ENCODE results near the gene BRME1. TPM values are rescaled to one million over a fixed set of nuclear protein-coding genes. Genes with fewer than 3 reads are reported as not detected.

BRME1 gene
- total RNA-seq, 4 donors from 2014 or later: 0.19 to 1.0 (median 0.56) TPM

DNA sequence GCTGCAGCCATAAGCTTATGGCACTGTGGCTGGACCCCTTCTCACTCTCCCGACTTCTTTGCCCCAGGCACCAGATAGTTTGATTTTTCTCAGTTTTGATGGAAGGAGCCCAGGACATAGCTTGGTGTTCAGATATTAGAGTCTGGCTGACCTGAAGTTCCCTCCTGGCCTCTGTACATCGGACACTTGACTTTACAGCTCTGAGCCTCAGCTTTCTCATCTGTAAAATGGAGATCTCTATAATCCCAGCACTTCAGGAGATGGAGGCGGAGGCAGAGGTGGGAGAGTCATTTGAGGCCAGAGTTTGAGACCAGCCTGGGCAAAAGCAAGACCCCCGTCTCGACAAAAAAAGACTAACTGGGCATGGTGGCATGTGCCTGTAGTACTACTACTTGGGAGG, 993 bp upstream of the BRME1 start:
- peak overlapping the region in 1 of 4 donors; percentile 76 for H3K27ac ChIP-seq

DNA sequence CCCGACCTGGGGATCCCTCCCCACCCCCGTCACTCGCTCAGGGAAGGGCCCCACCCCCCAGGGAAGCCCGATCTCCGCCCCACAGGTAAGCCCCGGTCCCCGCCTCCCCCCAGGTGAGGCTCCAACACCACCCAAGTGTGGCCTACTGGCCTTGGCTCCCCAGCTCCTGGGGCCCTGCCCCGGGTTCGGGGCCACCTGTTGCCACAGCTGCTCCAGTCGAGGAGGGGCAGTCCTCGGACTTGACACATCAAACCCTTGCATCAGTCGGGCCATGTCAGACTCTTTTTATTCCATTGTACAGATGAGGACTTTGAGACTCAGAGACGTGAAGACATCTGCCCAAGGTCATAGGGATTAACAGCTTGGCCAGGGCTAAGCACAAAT, 596 bp upstream of the BRME1 start:
- no peaks in the 10 kb centered on the region for H3K9me3 ChIP-seq
- in situ Hi-C loops (cut with MboI; ENCODE audit: low sequenced_read_pairs in 4 of 4) (no loop called here), intact Hi-C loops (cut with DNase I; ENCODE audit: low total_unique reads) (loop anchor here (2.0 kb wide), 2 partner anchors 26 to 100 kb away; partner anchors contain the start of gene RFX1)
- TF ChIP-seq POLR2A (IDR thresholded peaks at IDR 0.05): no peak
- TF ChIP-seq, protein P1, sequence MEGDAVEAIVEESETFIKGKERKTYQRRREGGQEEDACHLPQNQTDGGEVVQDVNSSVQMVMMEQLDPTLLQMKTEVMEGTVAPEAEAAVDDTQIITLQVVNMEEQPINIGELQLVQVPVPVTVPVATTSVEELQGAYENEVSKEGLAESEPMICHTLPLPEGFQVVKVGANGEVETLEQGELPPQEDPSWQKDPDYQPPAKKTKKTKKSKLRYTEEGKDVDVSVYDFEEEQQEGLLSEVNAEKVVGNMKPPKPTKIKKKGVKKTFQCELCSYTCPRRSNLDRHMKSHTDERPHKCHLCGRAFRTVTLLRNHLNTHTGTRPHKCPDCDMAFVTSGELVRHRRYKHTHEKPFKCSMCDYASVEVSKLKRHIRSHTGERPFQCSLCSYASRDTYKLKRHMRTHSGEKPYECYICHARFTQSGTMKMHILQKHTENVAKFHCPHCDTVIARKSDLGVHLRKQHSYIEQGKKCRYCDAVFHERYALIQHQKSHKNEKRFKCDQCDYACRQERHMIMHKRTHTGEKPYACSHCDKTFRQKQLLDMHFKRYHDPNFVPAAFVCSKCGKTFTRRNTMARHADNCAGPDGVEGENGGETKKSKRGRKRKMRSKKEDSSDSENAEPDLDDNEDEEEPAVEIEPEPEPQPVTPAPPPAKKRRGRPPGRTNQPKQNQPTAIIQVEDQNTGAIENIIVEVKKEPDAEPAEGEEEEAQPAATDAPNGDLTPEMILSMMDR (IDR thresholded peaks at IDR 0.05 in 4 of 5, conservative IDR thresholded peaks at IDR 0.05 in 1 of 5): no peak
- DNase-seq (peak in 1 of 2 donors; percentile 32), ATAC-seq (peak; percentile 39 to 60)
- peaks cover 8 to 12% of the 10 kb centered on the region in 2 donors for H3K4me1 ChIP-seq
- no peaks in the 10 kb centered on the region for H3K27me3 ChIP-seq
- peak overlapping the region; percentile 72 to 96 (median 90) for H3K4me3 ChIP-seq
- peaks cover 0 to 6% of the 10 kb centered on the region in 2 donors for H3K36me3 ChIP-seq
- H3K27ac ChIP-seq: peak overlapping the region; percentile 75 to 86 (median 76)

More for the DNA sequence above, 993 bp upstream of the BRME1 start:
- H3K9me3 ChIP-seq: no peaks in the 10 kb centered on the region
- intact Hi-C loops (cut with DNase I; ENCODE audit: low total_unique reads): loop anchor here (2.0 kb wide), 2 partner anchors 26 to 100 kb away; partner anchors contain the start of gene RFX1
- in situ Hi-C loops (cut with MboI; ENCODE audit: low sequenced_read_pairs in 4 of 4): no loop called here
- no peaks in the 10 kb centered on the region for H3K27me3 ChIP-seq
- no peak for TF ChIP-seq POLR2A (IDR thresholded peaks at IDR 0.05)
- TF ChIP-seq, protein P1 (IDR thresholded peaks at IDR 0.05 in 4 of 5, conservative IDR thresholded peaks at IDR 0.05 in 1 of 5): no peak
- no peak for ATAC-seq
- H3K4me1 ChIP-seq: peaks cover 8 to 12% of the 10 kb centered on the region in 2 donors
- peak overlapping the region; percentile 72 to 96 (median 90) for H3K4me3 ChIP-seq
- DNase-seq: no peak
- H3K36me3 ChIP-seq: peaks cover 0 to 7% of the 10 kb centered on the region in 2 donors

DNA sequence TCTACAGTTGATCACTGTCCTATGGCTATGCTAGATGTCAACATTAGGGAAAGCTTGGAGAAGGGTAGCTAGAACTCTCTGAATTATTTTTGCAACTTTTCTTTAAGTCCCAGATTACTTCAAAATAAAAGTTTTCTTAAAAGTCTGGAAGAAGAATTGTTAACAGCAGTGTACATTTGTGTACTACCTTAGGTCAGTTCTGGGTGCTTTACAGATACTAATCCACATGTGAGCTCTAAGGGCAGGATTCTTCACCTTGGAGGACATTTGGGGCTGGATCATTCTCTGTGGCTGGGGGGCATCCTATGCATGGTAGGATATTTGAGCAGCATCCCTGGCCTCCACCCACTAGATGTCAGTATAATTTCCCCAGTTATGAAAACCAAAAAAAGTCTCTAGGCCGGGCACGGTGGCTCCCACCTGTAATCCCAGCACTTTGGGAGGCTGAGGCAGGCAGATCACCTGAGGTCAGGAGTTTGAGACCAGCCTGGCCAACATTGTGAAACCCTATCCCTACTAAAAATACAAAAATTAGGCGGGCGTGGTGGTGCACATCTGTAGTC, 2.8 kb downstream of the BRME1 start:
- no peaks in the 10 kb centered on the region for H3K36me3 ChIP-seq
- H3K9me3 ChIP-seq: no peaks in the 10 kb centered on the region
- no peaks in the 10 kb centered on the region for H3K27me3 ChIP-seq
- intact Hi-C loops (cut with DNase I; ENCODE audit: low total_unique reads) (no loop called here), in situ Hi-C loops (cut with MboI; ENCODE audit: low sequenced_read_pairs in 4 of 4) (no loop called here)
- DNase-seq: no peak
- ATAC-seq: no peak
- H3K27ac ChIP-seq: no peak overlapping the region
- H3K4me3 ChIP-seq: no peak overlapping the region
- peaks cover 8 to 12% of the 10 kb centered on the region in 2 donors for H3K4me1 ChIP-seq
- TF ChIP-seq, protein P1 (IDR thresholded peaks at IDR 0.05 in 4 of 5, conservative IDR thresholded peaks at IDR 0.05 in 1 of 5): peak in 1 of 5 experiments; percentile 18
- no peak for TF ChIP-seq POLR2A (IDR thresholded peaks at IDR 0.05)

DNA sequence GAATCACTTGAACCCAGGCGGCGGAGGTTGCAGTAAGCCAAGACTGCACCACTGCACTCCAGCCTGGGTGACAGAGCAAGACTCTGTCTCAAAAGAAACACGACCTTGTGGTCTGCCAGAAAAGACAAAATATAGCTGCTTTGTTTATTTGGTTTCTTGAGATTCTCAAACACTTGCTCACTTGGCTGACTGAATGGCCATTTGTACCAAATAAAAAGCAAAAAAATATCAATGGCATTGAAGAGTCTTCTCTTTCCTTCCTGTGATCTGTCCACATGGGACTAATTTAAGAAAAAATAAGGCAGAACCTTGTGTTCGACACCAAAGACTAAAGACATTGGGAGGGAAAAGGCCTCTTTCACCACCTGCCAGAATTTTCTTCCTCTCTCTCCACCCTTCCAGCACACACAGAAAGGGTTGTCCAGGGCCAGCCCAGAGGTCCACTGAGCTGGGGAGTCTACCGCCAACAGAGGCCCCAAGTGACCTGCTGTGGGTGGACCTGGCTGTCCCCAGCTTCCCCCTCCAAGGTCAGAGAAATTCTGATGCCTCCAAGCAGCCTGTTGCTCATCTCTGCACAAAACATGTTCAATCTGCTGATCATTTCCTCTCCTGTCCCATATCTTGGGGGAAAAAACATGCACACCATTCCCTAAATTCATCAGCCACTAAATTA, 5.9 kb downstream of the BRME1 start:
- no peak for ATAC-seq
- Histone ChIP-seq H3K27me3 (no peaks in the 10 kb centered on the region), H3K9me3 (no peaks in the 10 kb centered on the region), H3K4me1 (no peaks in the 10 kb centered on the region), H3K27ac (no peak overlapping the region), H3K36me3 (no peaks in the 10 kb centered on the region), H3K4me3 (no peak overlapping the region)
- in situ Hi-C loops (cut with MboI; ENCODE audit: low sequenced_read_pairs in 4 of 4): loop anchor here in 2 of 4 donors (10.0 to 25.0 kb wide), 3 partner anchors 155 to 462 kb away; no protein-coding TSS in a partner anchor
- DNase-seq: no peak
- intact Hi-C loops (cut with DNase I; ENCODE audit: low total_unique reads): no loop called here
- TF ChIP-seq, protein P1 (IDR thresholded peaks at IDR 0.05 in 4 of 5, conservative IDR thresholded peaks at IDR 0.05 in 1 of 5): no peak
- no peak for TF ChIP-seq POLR2A (IDR thresholded peaks at IDR 0.05)
